GM19468 (cell line): Measurements from ENCODE around the gene HMG20A.
A peak's percentile ranks its signal among the peaks of the same experiment; 100 is the strongest.
"Not testable (repeated sequence)": the region's sequence is repeated elsewhere in the genome, so short reads cannot be mapped to it uniquely, and the experiment has no call there.

Experiments
- ATAC-seq: cut with Tn5 transposase; IDR thresholded peaks from one replicate; pipeline ENCODE4 v1.9.1; 2021; ENCODE audit warnings: mild to moderate bottlenecking, moderate library complexity, moderate number of reproducible peaks; ENCODE audit not compliant: unreplicated experiment; ENCODE audit errors: extremely low read depth

Gene HMG20A

GRCh38 chr15:77406173-77406759 is 14.4 kb upstream of the HMG20A start:
- not testable (repeated sequence) for ATAC-seq

- ATAC-seq = no peak
These were observed 13.8 kb upstream of the HMG20A start for GRCh38 chr15:77406846-77407245.

GRCh38 chr15:77409259-77410156 is 11.2 kb upstream of the HMG20A start:
- peak; percentile 40 for ATAC-seq

GRCh38 chr15:77410157-77410500 is 10.6 kb upstream of the HMG20A start:
- not testable (repeated sequence) for ATAC-seq

- ATAC-seq = peak; percentile 56
These were observed 9.7 kb upstream of the HMG20A start for GRCh38 chr15:77410701-77411618.

GRCh38 chr15:77411619-77411976 is 9.1 kb upstream of the HMG20A start:
- ATAC-seq = no peak

GRCh38 chr15:77412972-77413698 is 7.6 kb upstream of the HMG20A start:
- no peak for ATAC-seq

- no peak for ATAC-seq
These were observed 6.9 kb upstream of the HMG20A start for GRCh38 chr15:77413699-77414349.

- no peak for ATAC-seq
These were observed 5.8 kb upstream of the HMG20A start for GRCh38 chr15:77414789-77415442.

- no peak for ATAC-seq
These were observed 5.1 kb upstream of the HMG20A start for GRCh38 chr15:77415450-77416147.

- ATAC-seq = no peak
These were observed 4.6 kb upstream of the HMG20A start for GRCh38 chr15:77416148-77416455.

- ATAC-seq = no peak
These were observed 3.7 kb upstream of the HMG20A start for GRCh38 chr15:77416954-77417353.

GRCh38 chr15:77417602-77418001 is 3.1 kb upstream of the HMG20A start:
- ATAC-seq = no peak

- no peak for ATAC-seq
These were observed 2.2 kb upstream of the HMG20A start for GRCh38 chr15:77418391-77418965.

GRCh38 chr15:77418966-77419835 is 1.5 kb upstream of the HMG20A start:
- ATAC-seq = no peak

- ATAC-seq = peak; percentile 84
These were observed 665 bp upstream of the HMG20A start, which contains the start of gene PEAK1 for GRCh38 chr15:77419836-77420609. Gene PEAK1, minus strand, starts transcription at chr15:77420104. Its CDS starts 238,178 bp downstream, at chr15:77181926.

GRCh38 chr15:77421370-77421700 is 647 bp downstream of the HMG20A start:
- no peak for ATAC-seq
